GM23248 (cell line): ENCODE data around the gene CRACR2A. TPM values are rescaled to one million over a fixed set of nuclear protein-coding genes. Genes with fewer than 3 reads are reported as not detected.

Experiments used
- DNase-seq: peaks from one replicate; pipeline ENCODE4 v3.0.0-alpha.2; 2015
- H2AFZ ChIP-seq: fragments of 200-600 bp; sonication (generic); 2 replicates; pipeline ENCODE4 v1.6.1; 2016; ENCODE audit warnings: antibody characterized with exemption
- H3F3A ChIP-seq: fragments of 200-600 bp; sonication (generic); 2 replicates; pipeline ENCODE4 v1.6.1; 2016; ENCODE audit warnings: mild to moderate bottlenecking, antibody characterized with exemption, mixed run types; ENCODE audit not compliant: insufficient read depth
- H3K27ac ChIP-seq: fragments of 200-600 bp; sonication (generic); 2 replicates; pipeline ENCODE4 v1.5.1; 2016; ENCODE audit warnings: mild to moderate bottlenecking
- H3K27me3 ChIP-seq: fragments of 200-600 bp; sonication (generic); replicated peaks from 2 replicates; pipeline ENCODE4 v1.6.1; 2016; ENCODE audit warnings: mild to moderate bottlenecking; ENCODE audit not compliant: insufficient read depth
- H3K36me3 ChIP-seq: fragments of 200-600 bp; sonication (generic); 2 replicates; pipeline ENCODE4 v1.6.1; 2016; ENCODE audit warnings: low read depth, mild to moderate bottlenecking
- H3K4me1 ChIP-seq: fragments of 200-600 bp; sonication (generic); 2 replicates; pipeline ENCODE4 v1.6.1; 2016; ENCODE audit warnings: mild to moderate bottlenecking; ENCODE audit not compliant: insufficient read depth
- H3K4me2 ChIP-seq: fragments of 200-600 bp; sonication (generic); one replicate; pipeline ENCODE4 v1.6.1; 2016; ENCODE audit warnings: mild to moderate bottlenecking; ENCODE audit not compliant: unreplicated experiment
- H3K4me3 ChIP-seq: fragments of 200-600 bp; sonication (generic); 2 replicates; pipeline ENCODE4 v1.5.1; 2016; ENCODE audit warnings: mild to moderate bottlenecking
- H3K79me2 ChIP-seq: fragments of 200-600 bp; sonication (generic); 2 replicates; pipeline ENCODE4 v1.6.1; 2016; ENCODE audit warnings: mild to moderate bottlenecking; ENCODE audit not compliant: insufficient read depth
- H3K9ac ChIP-seq: fragments of 200-600 bp; sonication (generic); 2 replicates; pipeline ENCODE4 v1.6.1; 2016; ENCODE audit warnings: mild to moderate bottlenecking
- H3K9me2 ChIP-seq: fragments of 200-600 bp; sonication (generic); 2 replicates; pipeline ENCODE4 v1.6.1; 2016; ENCODE audit warnings: mixed run types, mild to moderate bottlenecking, moderate library complexity; ENCODE audit not compliant: insufficient read depth
- H3K9me3 ChIP-seq: fragments of 200-600 bp; sonication (generic); one replicate; pipeline ENCODE4 v1.6.1; 2017; ENCODE audit warnings: low read depth
- H4K20me1 ChIP-seq: fragments of 200-600 bp; sonication (generic); 2 replicates; pipeline ENCODE4 v1.6.0; 2016; ENCODE audit not compliant: insufficient read depth
- EZH2 ChIP-seq: fragments of 200-600 bp; sonication (generic); IDR thresholded peaks from 2 replicates; pipeline ENCODE4 v1.6.1; 2018; ENCODE audit warnings: antibody characterized with exemption, mild to moderate bottlenecking; ENCODE audit not compliant: insufficient read depth, poor library complexity, severe bottlenecking
- EZH2phosphoT487 ChIP-seq: fragments of 200-600 bp; sonication (generic); IDR thresholded peaks from 2 replicates; pipeline ENCODE4 v1.6.1; 2018; ENCODE audit warnings: antibody characterized with exemption, moderate library complexity, mild to moderate bottlenecking, low read depth; ENCODE audit not compliant: insufficient read depth
- WGBS, 2 experiments: methylation state at CpG; one replicate each; pipeline ENCODE4 v1.1.6; 2015 to 2017; ENCODE audit warnings: low lambda C conversion rate in 2 of 2, low coverage in 1 of 2; ENCODE audit errors: missing lambda C conversion rate in 2 of 2; 5-methylcytosine and 5-hydroxymethylcytosine counted together
- in situ Hi-C: fragments of 300-500 bp; cut with MboI; formaldehyde crosslinking; loops from 2 replicates; pipeline ENCODE4 v1.15.0; 2020
- polyA plus RNA-seq: library from polyadenylated mRNA; unstranded; fragments of >200 nt; fragmentation: Nextera tagmentation; extraction: Ambion mirVana; gene quantifications from 2 replicates; pipeline ENCODE4 v1.2.1, GENCODE V29; 2016
- total RNA-seq: library from RNA; depleted of rRNA; stranded (reverse); fragments of >200 nt; shearing (Covaris generic); gene quantifications from 2 replicates; pipeline ENCODE4 v1.2.3, GENCODE V29; 2014

CRACR2A gene
- total and polyA plus RNA-seq, 2 experiments from 2014 or later = 1.9 to 2.5 TPM

GRCh38 chr12:3770891-3771290, 18.0 kb upstream of the CRACR2A start:
- Histone ChIP-seq H3K9me2 (no peaks in the 10 kb centered on the region), H3K9me3 (no peaks in the 10 kb centered on the region), H3K4me2 (no peak overlapping the region), H3K9ac (no peak overlapping the region), H3K27me3 (peaks cover 14% of the 10 kb centered on the region), H3F3A (peaks cover 24% of the 10 kb centered on the region), H4K20me1 (no peaks in the 10 kb centered on the region), H2AFZ (no peak overlapping the region), H3K36me3 (no peaks in the 10 kb centered on the region), H3K4me3 (no peak overlapping the region), H3K4me1 (peaks cover 11% of the 10 kb centered on the region; the same call in 1 of the 2 replicates), H3K79me2 (no peaks in the 10 kb centered on the region), H3K27ac (no peak overlapping the region)
- peak; percentile 70 for DNase-seq
- WGBS, 2 experiments = 63 to 68% methylated on average over 1 of the region's 1 CpG
- TF ChIP-seq EZH2phosphoT487 (no peak), EZH2 (no peak)
- in situ Hi-C loops = no loop called here

GRCh38 chr12:3768911-3769447, 16.1 kb upstream of the CRACR2A start:
- Histone ChIP-seq H3K27ac (no peak overlapping the region), H3K9me3 (no peaks in the 10 kb centered on the region), H3K4me3 (no peak overlapping the region), H3K9ac (no peak overlapping the region), H2AFZ (no peak overlapping the region), H3F3A (peaks cover 24% of the 10 kb centered on the region), H4K20me1 (no peaks in the 10 kb centered on the region), H3K4me2 (no peak overlapping the region), H3K9me2 (no peaks in the 10 kb centered on the region), H3K4me1 (peaks cover 11% of the 10 kb centered on the region; the same call in 1 of the 2 replicates), H3K79me2 (no peaks in the 10 kb centered on the region), H3K27me3 (no peaks in the 10 kb centered on the region; the same call in 1 of the 2 replicates), H3K36me3 (no peaks in the 10 kb centered on the region)
- WGBS, 2 experiments = 60 to 64% methylated on average over 3 of the region's 3 CpGs
- in situ Hi-C loops = no loop called here
- DNase-seq = no peak
- TF ChIP-seq EZH2phosphoT487 = no peak
- no peak for TF ChIP-seq EZH2

GRCh38 chr12:3761116-3761735, 8.3 kb upstream of the CRACR2A start:
- in situ Hi-C loops = no loop called here
- Histone ChIP-seq H3K27ac (no peak overlapping the region), H3K9me2 (no peaks in the 10 kb centered on the region), H4K20me1 (no peaks in the 10 kb centered on the region), H3K4me3 (no peak overlapping the region), H3K9me3 (no peaks in the 10 kb centered on the region), H3K4me2 (no peak overlapping the region), H3F3A (no peaks in the 10 kb centered on the region), H3K27me3 (no peaks in the 10 kb centered on the region; the same call in 1 of the 2 replicates), H3K36me3 (no peaks in the 10 kb centered on the region), H2AFZ (no peak overlapping the region), H3K4me1 (no peaks in the 10 kb centered on the region), H3K79me2 (no peaks in the 10 kb centered on the region), H3K9ac (no peak overlapping the region)
- 51 to 55% methylated on average over 7 of the region's 7 CpGs for WGBS, 2 experiments
- no peak for DNase-seq
- TF ChIP-seq EZH2 (no peak), EZH2phosphoT487 (no peak)

GRCh38 chr12:3759878-3760277, 7.0 kb upstream of the CRACR2A start:
- Histone ChIP-seq H2AFZ (no peak overlapping the region), H3K27ac (no peak overlapping the region), H3K79me2 (no peaks in the 10 kb centered on the region), H3F3A (no peaks in the 10 kb centered on the region), H3K9me3 (no peaks in the 10 kb centered on the region), H4K20me1 (no peaks in the 10 kb centered on the region), H3K4me1 (no peaks in the 10 kb centered on the region), H3K4me3 (no peak overlapping the region), H3K9ac (no peak overlapping the region), H3K9me2 (no peaks in the 10 kb centered on the region), H3K4me2 (no peak overlapping the region), H3K36me3 (no peaks in the 10 kb centered on the region), H3K27me3 (no peaks in the 10 kb centered on the region)
- WGBS, 2 experiments = 31 to 50% methylated on average over 2 of the region's 2 CpGs
- TF ChIP-seq EZH2phosphoT487 (no peak), EZH2 (no peak)
- no peak for DNase-seq
- in situ Hi-C loops = no loop called here

- Histone ChIP-seq H3K4me3 (no peak overlapping the region), H3K9me3 (no peaks in the 10 kb centered on the region), H2AFZ (no peak overlapping the region), H3K9me2 (no peaks in the 10 kb centered on the region), H3K9ac (no peak overlapping the region), H3K27ac (no peak overlapping the region), H3F3A (no peaks in the 10 kb centered on the region), H3K36me3 (no peaks in the 10 kb centered on the region), H4K20me1 (no peaks in the 10 kb centered on the region), H3K79me2 (no peaks in the 10 kb centered on the region), H3K4me2 (no peak overlapping the region), H3K4me1 (no peaks in the 10 kb centered on the region), H3K27me3 (no peaks in the 10 kb centered on the region)
- TF ChIP-seq EZH2phosphoT487 = no peak
- TF ChIP-seq EZH2 = no peak
- WGBS, 2 experiments = 95 to 96% methylated on average over 2 of the region's 2 CpGs
- no peak for DNase-seq
- in situ Hi-C loops = no loop called here
Observed at GRCh38 chr12:3757261-3757660, 4.4 kb upstream of the CRACR2A start.
